Stromal cell of bone marrow (primary cell): Measurements from ENCODE around the gene MMP14.
"Not testable (repeated sequence)": the region's sequence is repeated elsewhere in the genome, so short reads cannot be mapped to it uniquely, and the experiment has no call there.

Experiments used
- DNase-seq: peaks from one replicate; pipeline ENCODE4 v3.0.0-alpha.2; 2012; ENCODE audit warnings: low read depth

Gene MMP14

GRCh38 chr14:22842211-22843122 is 6.1 kb downstream of the MMP14 start:
- no peak for DNase-seq

DNA sequence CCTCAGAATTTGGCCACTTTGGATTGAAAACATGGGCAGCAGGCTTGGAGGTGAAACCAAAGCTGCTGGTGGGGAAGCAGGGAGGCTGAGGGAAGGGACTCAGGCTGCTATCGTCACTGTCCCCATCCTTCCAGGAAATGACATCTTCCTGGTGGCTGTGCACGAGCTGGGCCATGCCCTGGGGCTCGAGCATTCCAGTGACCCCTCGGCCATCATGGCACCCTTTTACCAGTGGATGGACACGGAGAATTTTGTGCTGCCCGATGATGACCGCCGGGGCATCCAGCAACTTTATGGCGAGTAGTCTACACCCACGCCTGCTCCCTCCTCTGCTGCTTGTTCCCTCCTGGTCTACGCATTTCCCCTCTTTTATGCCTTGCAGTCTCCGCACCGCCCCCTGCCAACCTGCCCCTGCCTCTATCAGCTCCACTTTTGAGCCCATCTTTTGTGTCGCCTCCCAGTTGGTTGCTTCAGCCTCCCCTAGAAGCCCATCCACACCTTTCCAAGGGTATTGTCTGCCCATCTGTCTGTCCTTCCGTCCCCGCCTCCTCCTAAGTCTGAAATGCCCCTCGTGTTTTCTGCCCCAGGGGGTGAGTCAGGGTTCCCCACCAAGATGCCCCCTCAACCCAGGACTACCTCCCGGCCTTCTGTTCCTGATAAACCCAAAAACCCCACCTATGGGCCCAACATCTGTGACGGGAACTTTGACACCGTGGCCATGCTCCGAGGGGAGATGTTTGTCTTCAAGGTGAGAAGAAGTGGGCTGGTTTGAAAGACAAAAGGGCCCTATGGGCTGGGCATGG is 6.9 kb downstream of the MMP14 start:
- no peak for DNase-seq

DNA sequence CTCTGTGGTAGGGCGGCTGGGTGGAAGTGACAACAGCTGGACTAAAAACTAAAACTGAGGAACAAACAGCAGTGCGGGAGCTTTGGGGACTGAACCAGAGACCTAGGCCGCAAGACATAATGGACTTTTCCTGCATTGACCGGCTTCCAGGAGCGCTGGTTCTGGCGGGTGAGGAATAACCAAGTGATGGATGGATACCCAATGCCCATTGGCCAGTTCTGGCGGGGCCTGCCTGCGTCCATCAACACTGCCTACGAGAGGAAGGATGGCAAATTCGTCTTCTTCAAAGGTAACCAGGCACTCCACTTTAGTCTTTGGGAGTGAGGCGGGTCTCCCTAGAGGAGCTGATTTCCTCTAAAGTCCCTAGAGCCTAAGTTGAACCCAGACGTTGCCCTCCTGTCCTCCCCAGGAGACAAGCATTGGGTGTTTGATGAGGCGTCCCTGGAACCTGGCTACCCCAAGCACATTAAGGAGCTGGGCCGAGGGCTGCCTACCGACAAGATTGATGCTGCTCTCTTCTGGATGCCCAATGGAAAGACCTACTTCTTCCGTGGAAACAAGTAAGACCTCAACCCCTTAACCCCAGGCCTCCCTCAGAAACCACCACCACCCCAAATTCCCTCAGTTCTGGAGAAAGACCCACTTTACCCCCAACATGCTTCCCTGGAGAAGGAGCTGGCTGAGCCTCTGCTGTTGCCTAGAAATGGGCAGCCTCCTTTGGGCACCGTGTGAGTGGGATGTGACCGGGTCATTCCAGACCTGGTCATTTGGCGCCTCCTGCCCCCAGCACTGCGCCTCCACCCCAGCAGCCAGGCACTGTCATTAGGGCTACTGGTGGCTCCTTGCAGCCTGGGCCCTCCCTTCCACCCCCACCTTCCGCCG is 8.1 kb downstream of the MMP14 start:
- no peak for DNase-seq

GRCh38 chr14:22845103-22845394 is 8.7 kb downstream of the MMP14 start:
- DNase-seq = no peak

- no peak for DNase-seq
These were observed 9.6 kb downstream of the MMP14 start for GRCh38 chr14:22845821-22846625.

- no peak for DNase-seq
These were observed 10.5 kb downstream of the MMP14 start for GRCh38 chr14:22846811-22847307.

- peak; percentile 48 for DNase-seq
These were observed 11.4 kb downstream of the MMP14 start for GRCh38 chr14:22847661-22848341.

DNA sequence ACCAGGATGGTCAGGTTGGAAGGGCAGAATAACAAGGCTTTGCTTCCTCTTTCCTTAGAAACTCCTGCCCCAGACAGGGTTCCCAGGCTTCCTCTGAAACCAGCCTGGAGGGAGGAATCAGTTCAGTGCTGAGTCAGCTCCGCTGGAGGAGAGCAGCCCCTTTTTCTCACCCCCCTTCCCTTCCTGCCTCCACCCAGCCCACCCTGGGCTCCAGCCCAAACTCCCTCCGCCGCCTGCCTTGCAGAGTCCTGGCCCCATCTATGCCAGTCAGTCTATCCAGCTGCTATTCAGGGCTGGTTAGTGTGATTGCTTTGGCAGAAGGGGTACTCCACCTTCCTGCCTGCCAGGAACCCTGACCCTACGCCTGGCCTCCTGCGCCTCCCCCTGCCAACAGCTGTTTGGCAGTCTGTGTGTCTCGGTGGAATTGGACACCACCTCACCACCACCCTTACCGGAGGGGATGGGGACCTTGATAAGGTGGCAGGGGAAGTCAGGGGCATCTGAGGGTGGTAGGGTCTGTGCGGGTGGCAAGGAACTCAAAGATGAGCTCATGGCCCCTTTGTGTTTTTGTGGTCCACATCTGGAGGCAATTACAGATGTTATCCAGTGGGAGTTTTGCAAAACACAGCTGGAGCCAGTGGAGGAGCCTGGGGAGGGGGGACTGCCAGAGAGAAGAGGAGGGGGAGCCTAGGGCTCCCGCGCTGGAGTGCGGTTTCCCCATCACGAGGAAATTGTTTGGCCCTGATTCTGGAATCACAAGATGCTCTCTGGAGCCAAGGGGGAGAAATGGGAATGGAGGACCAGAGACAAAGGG is 12.2 kb downstream of the MMP14 start:
- DNase-seq = peak; percentile 93

GRCh38 chr14:22849212-22849819 is 12.9 kb downstream of the MMP14 start:
- peak; percentile 83 for DNase-seq

- DNase-seq = peak; percentile 100
These were observed 14.8 kb downstream of the MMP14 start for GRCh38 chr14:22850944-22851764.

DNA sequence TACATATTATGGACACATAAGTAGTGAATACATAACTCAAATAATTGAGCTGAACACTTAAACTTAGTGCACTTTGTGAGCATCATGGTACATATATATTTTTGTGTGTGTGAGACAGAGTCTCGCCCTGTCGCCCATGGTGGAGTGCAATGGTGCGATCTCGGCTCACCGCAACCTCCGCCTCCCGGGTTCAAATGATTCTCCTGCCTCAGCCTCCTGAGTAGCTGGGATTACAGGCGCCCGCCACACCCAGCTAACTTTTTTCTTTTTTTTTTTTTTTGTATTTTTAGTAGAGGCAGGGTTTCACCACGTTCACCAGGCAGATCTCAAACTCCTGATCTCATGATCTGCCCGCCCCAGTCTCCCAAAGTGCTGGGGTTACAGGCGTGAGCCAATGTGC is 15.8 kb downstream of the MMP14 start:
- DNase-seq = not testable (repeated sequence)

GRCh38 chr14:22852599-22852939 is 16.2 kb downstream of the MMP14 start:
- no peak for DNase-seq

- DNase-seq = peak; percentile 66
These were observed 16.8 kb downstream of the MMP14 start for GRCh38 chr14:22852940-22853767.

DNA sequence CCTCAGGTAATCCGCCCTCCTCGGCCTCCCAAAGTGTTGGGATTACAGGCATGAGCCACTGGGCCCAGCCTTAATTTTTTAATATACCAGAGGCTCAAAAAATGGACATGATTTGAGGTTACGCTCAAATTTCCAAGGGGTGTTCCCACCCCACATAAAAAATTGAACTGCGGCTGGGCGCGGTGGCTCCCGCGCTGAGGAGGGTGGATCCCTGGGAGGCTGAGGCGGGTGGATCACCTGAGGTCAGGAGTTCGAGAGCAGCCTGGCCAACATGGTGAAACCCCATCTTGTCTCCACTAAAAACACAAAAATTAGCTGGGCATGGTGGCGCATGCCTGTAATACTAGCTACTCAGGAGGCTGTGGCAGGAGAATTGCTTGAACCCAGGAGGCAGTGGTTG is 17.9 kb downstream of the MMP14 start:
- DNase-seq = not testable (repeated sequence)

- DNase-seq = no peak
These were observed 18.8 kb downstream of the MMP14 start for GRCh38 chr14:22854963-22855724.

- no peak for DNase-seq
These were observed 20.0 kb downstream of the MMP14 start for GRCh38 chr14:22856428-22856827.

- not testable (repeated sequence) for DNase-seq
These were observed 24.0 kb downstream of the MMP14 start for GRCh38 chr14:22860377-22860776.
